CD4-positive, alpha-beta memory T cell (primary cell): ENCODE results near the gene FLACC1. TPM values are rescaled to one million over a fixed set of nuclear protein-coding genes. Genes with fewer than 3 reads are reported as not detected.
"Not testable (repeated sequence)": the region's sequence is repeated elsewhere in the genome, so short reads cannot be mapped to it uniquely, and the experiment has no call there.

Source experiments
- CTCF ChIA-PET: fragments of 350-600 bp; sonication (Branson Sonifier 250); formaldehyde crosslinking; loops from one replicate; lab custom pipeline; 2021; ENCODE audit warnings: inconsistent platforms; ENCODE audit not compliant: partially characterized antibody; lab: Charles Lee
- POLR2A ChIA-PET: fragments of 350-600 bp; sonication (Branson Sonifier 250); formaldehyde crosslinking; loops from one replicate; lab custom pipeline; 2021; ENCODE audit not compliant: partially characterized antibody; lab: Charles Lee
- DNase-seq, 5 donors: peaks; one replicate each; pipeline versions ENCODE4 v3.0.0 to v3.0.0-alpha.2; 2020 to 2022; ENCODE audit warnings: mixed read lengths in 1 of 5
- H3K27ac ChIP-seq: one replicate; pipeline ENCODE4 v1.7.0; 2013; ENCODE audit warnings: low read depth, low read length
- H3K27me3 ChIP-seq: 2 replicates; pipeline ENCODE4 v1.7.0; 2013; ENCODE audit warnings: mild to moderate bottlenecking, low read length, moderate library complexity; ENCODE audit not compliant: insufficient read depth
- H3K36me3 ChIP-seq: 2 replicates; pipeline ENCODE4 v1.7.0; 2013; ENCODE audit warnings: mild to moderate bottlenecking, low read length, moderate library complexity; ENCODE audit not compliant: insufficient read depth
- H3K4me1 ChIP-seq: 2 replicates; pipeline ENCODE4 v1.7.0; 2013; ENCODE audit warnings: mild to moderate bottlenecking, low read length, moderate library complexity; ENCODE audit not compliant: insufficient read depth
- H3K4me3 ChIP-seq, 2 donors: one replicate each; pipeline ENCODE4 v1.7.0; 2013; ENCODE audit warnings: low read length in 2 of 2, mild to moderate bottlenecking in 1 of 2
- H3K9me3 ChIP-seq, 2 donors: one replicate each; pipeline ENCODE4 v1.7.0; 2013; ENCODE audit warnings: low read length in 2 of 2, control low read depth in 1 of 2; ENCODE audit not compliant: control insufficient read depth in 1 of 2
- H3K27ac Mint-ChIP-seq, 7 donors: one replicate each; pipeline ENCODE4 v1.8.0; 2020 to 2021; ENCODE audit warnings: mixed read lengths in 7 of 7, mild to moderate bottlenecking in 6 of 7, inconsistent platforms in 3 of 7, moderate library complexity in 3 of 7
- H3K27me3 Mint-ChIP-seq, 2 donors: one replicate each; pipeline ENCODE4 v1.8.0; 2020 to 2021; ENCODE audit warnings: mixed read lengths in 2 of 2
- H3K36me3 Mint-ChIP-seq, 2 donors: one replicate each; pipeline ENCODE4 v1.8.0; 2020 to 2021; ENCODE audit warnings: mixed read lengths in 2 of 2, inconsistent platforms in 1 of 2, mild to moderate bottlenecking in 1 of 2
- H3K4me1 Mint-ChIP-seq, 4 donors: one replicate each; pipeline ENCODE4 v1.8.0; 2020 to 2021; ENCODE audit warnings: mixed read lengths in 4 of 4, mild to moderate bottlenecking in 1 of 4
- H3K4me3 Mint-ChIP-seq, 8 donors: one replicate each; pipeline ENCODE4 v1.8.0; 2020 to 2021; ENCODE audit warnings: mixed read lengths in 8 of 8, mild to moderate bottlenecking in 7 of 8, moderate library complexity in 6 of 8, inconsistent platforms in 3 of 8
- H3K9me3 Mint-ChIP-seq, 8 donors: one replicate each; pipeline ENCODE4 v1.8.0; 2020 to 2021; ENCODE audit warnings: mixed read lengths in 8 of 8, mild to moderate bottlenecking in 5 of 8, inconsistent platforms in 3 of 8, moderate library complexity in 1 of 8
- intact Hi-C: fragments of 100-400 bp; cut with micrococcal nuclease; formaldehyde crosslinking; loops from one replicate; pipeline ENCODE4 v1.15.1; 2023
- polyA plus RNA-seq, 2 donors: library from polyadenylated mRNA; unstranded; fragments of 300-500 nt; fragmentation: Illumina TruSeq; gene quantifications; one replicate each; pipeline ENCODE4 v1.2.3, GENCODE V29; 2021
- total RNA-seq, 2 experiments: library from RNA; stranded (reverse); gene quantifications; one replicate each; pipeline ENCODE4 v1.2.3, GENCODE V29; 2021

The FLACC1 gene
- total and polyA plus RNA-seq, 4 experiments from 2014 or later: 0.39 to 10.3 (median 5.4) TPM

DNA sequence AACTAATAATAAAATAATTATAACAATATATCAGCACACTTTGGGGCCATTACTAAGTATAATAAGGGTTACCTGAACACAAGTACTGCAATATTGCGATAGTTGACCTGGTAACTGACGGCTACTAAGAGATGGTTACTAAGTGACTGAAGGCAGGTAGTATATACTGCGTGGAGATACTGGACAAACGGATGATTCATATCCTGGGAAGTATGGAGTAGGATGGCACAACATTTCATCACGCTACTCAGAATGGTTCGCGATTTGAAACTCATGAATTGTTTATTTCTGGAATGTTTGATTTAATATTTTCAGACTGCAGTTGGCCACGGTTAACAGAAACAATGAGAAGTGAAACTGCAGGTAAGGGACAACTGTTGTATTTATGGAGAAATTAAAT, 39.5 kb upstream of the FLACC1 start:
- Histone ChIP-seq H3K4me3 (no peak overlapping the region), H3K36me3 (peaks cover 50% of the 10 kb centered on the region), H3K9me3 (no peaks in the 10 kb centered on the region), H3K27ac (no peak overlapping the region), H3K4me1 (no peaks in the 10 kb centered on the region), H3K27me3 (no peaks in the 10 kb centered on the region)
- CTCF ChIA-PET: no interaction called here
- intact Hi-C loops: no loop called here
- Mint-ChIP-seq H3K9me3 (no peaks in the 10 kb centered on the region), H3K36me3 (peaks cover 61 to 70% of the 10 kb centered on the region in 2 donors), H3K27ac (no peak overlapping the region), H3K27me3 (no peaks in the 10 kb centered on the region), H3K4me3 (no peak overlapping the region), H3K4me1 (peaks cover 0 to 5% (median 4%) of the 10 kb centered on the region in 4 donors)
- DNase-seq: no peak
- POLR2A ChIA-PET: no interaction called here

DNA sequence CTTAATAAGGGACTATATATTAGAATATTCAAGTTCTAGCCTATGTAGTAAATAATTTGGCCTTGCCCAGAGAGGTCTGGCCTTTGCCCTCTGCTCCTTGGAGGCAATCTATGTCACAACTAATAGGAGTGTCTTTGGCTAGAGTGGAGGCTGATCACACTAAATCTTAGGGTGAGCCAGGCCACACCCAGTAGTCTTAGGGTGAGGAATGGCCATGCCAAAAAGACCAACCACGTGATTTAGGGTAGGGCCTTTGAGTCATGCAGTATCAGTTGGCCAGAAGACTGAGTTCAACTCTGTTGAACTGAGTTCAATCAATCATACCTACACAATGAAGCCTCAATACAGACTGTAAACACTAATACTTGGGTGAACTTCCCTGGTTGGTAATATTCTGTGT, 26.0 kb upstream of the FLACC1 start:
- no peak overlapping the region for H3K27ac ChIP-seq
- no peak overlapping the region for H3K4me3 ChIP-seq
- H3K4me1 Mint-ChIP-seq: peaks cover 0 to 5% (median 0%) of the 10 kb centered on the region in 4 donors
- peaks cover 0 to 8% (median 3%) of the 10 kb centered on the region in 8 donors for H3K9me3 Mint-ChIP-seq
- H3K9me3 ChIP-seq: no peaks in the 10 kb centered on the region
- peaks cover 68 to 75% of the 10 kb centered on the region in 2 donors for H3K36me3 Mint-ChIP-seq
- POLR2A ChIA-PET: no interaction called here
- no peak overlapping the region for H3K27ac Mint-ChIP-seq
- DNase-seq: no peak
- no peaks in the 10 kb centered on the region for H3K27me3 Mint-ChIP-seq
- no peaks in the 10 kb centered on the region for H3K4me1 ChIP-seq
- H3K4me3 Mint-ChIP-seq: no peak overlapping the region
- CTCF ChIA-PET: interaction anchor here (1.3 to 2.4 kb wide), 2 partner anchors 19 to 147 kb away, joined by 3 to 8 read pairs; no protein-coding TSS in a partner anchor
- no peaks in the 10 kb centered on the region for H3K27me3 ChIP-seq
- intact Hi-C loops: no loop called here
- peaks cover 34% of the 10 kb centered on the region for H3K36me3 ChIP-seq

DNA sequence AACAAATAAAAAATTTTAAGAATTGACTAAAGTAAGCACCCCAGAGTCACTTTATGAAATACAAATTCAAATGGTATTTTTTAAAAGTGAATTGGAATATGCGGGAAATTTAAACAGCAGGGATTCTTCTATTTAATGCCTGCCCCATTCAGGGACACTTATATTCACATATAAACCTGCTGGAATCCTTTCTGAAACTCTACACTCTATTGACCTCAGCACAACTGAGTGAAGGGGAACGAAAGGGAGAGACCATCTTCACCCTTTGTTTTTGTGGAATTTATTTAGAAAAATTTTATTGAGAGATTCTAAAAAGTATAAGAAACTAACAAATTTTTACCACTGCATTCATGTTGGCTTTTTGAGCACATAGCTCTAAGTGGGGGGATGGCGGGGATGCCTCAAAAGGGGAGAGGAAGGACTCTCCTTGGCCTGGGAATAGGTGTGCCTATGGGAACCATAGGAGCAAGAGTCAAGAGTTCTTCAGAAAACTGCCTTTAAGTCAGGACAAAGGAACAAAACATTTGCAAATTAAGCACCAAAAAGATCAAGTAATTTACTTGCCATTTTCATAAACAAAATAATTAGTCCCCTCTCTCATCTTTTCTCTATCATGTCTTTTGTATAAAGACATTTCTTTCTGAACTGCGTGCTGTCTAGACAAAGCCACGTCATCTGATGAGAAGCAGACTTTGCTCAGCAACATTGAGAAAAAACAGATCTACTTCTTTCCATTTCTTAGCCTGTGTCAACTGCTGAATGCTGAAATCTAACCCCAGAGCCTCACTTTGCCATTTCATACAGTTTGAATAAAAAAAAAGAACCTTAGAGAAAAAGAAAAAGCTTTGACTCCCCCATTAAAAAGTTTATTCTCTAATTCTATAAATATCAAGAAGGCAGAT, 21.6 kb upstream of the FLACC1 start:
- Histone ChIP-seq H3K4me3 (no peak overlapping the region), H3K9me3 (no peaks in the 10 kb centered on the region), H3K4me1 (no peaks in the 10 kb centered on the region), H3K27me3 (no peaks in the 10 kb centered on the region), H3K36me3 (peaks cover 13% of the 10 kb centered on the region), H3K27ac (no peak overlapping the region)
- Mint-ChIP-seq H3K4me3 (no peak overlapping the region), H3K4me1 (peaks cover 0 to 6% (median 3%) of the 10 kb centered on the region in 4 donors), H3K27me3 (no peaks in the 10 kb centered on the region), H3K9me3 (peaks cover 0 to 14% (median 3%) of the 10 kb centered on the region in 8 donors), H3K27ac (no peak overlapping the region), H3K36me3 (peaks cover 66 to 67% of the 10 kb centered on the region in 2 donors)
- ChIA-PET POLR2A (no interaction called here), CTCF (no interaction called here)
- no peak for DNase-seq
- intact Hi-C loops: no loop called here

DNA sequence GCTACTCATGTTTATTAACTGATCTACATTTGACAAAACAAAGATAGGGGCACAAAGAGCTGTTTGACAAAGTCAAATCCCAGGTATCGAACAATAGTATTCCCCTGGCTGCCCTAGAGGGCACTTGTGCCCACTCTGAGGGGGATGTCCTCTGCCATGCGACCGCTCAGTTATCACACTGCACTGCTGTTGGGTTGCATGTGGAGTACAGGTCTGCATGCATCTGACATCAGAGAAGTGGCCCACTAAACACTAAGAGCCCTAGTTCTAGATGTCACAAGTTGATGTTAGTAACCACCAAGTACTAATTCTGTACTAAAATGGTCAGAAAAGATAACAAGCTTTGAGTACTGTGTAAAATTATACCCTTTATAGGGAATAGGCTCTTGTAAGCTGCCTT, 20.1 kb upstream of the FLACC1 start:
- Mint-ChIP-seq H3K9me3 (peaks cover 0 to 14% (median 3%) of the 10 kb centered on the region in 8 donors), H3K27ac (no peak overlapping the region), H3K27me3 (no peaks in the 10 kb centered on the region), H3K4me1 (peaks cover 1 to 9% (median 5%) of the 10 kb centered on the region in 4 donors), H3K36me3 (peaks cover 58 to 68% of the 10 kb centered on the region in 2 donors), H3K4me3 (no peak overlapping the region)
- ChIA-PET CTCF (interaction anchor here (0.9 to 2.4 kb wide), 2 partner anchors 14 to 140 kb away, joined by 3 to 13 read pairs; no protein-coding TSS in a partner anchor), POLR2A (interaction anchor here (0.6 to 1.2 kb wide), 3 partner anchors 74 to 317 kb away, joined by 3 to 4 read pairs (median 3); partner anchors contain the start of genes STRADB and TRAK2)
- peaks cover 13% of the 10 kb centered on the region for H3K36me3 ChIP-seq
- no peak overlapping the region for H3K4me3 ChIP-seq
- DNase-seq: no peak
- H3K9me3 ChIP-seq: no peaks in the 10 kb centered on the region
- intact Hi-C loops: no loop called here
- H3K27me3 ChIP-seq: no peaks in the 10 kb centered on the region
- no peaks in the 10 kb centered on the region for H3K4me1 ChIP-seq
- H3K27ac ChIP-seq: no peak overlapping the region

DNA sequence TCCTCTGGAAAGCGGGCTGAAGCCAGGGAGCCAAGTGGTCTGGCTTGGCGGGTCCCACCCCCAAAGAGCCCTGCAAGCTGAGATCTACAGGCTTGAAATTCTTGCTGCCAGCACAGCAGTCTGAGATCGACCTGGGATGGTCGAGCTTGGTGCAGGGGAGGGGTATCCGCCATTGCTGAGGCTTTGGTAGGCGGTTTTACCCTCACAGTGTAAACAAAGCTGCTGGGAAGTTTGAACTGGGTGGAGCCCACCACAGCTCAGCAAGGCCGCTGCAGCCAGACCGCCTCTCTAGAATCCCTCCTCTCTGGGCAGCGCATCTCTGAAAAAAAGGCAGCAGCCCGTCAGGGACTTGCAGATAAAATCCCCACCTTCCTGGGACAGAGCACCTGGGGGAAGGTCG, 12.6 kb upstream of the FLACC1 start:
- POLR2A ChIA-PET: no interaction called here
- intact Hi-C loops: no loop called here

DNA sequence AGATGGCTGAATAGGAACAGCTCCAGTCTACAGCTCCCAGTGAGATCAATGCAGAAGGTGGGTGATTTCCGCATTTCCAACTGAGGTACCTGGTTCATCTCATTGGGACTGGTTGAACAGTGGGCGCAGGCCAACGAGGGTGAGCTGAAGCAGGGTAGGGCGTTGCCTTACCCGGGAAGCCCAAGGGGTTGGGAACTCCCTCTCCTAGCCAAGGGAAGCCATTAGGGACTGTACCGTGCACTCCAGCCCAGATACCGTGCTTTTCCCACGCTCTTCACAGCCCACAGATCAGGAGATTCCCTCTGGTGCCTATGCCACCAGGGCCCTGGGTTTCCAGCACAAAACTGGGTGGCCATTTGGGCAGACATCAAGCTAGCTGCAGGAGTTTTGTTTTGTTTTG, 12.2 kb upstream of the FLACC1 start:
- H3K27me3 Mint-ChIP-seq, H3K4me3 Mint-ChIP-seq, H3K27ac Mint-ChIP-seq, H3K27ac ChIP-seq, H3K36me3 ChIP-seq, DNase-seq, H3K4me3 ChIP-seq, H3K27me3 ChIP-seq, H3K9me3 ChIP-seq, intact Hi-C loops, H3K4me1 ChIP-seq: not testable (repeated sequence)
- ChIA-PET POLR2A (interaction anchor here (1.3 kb wide), 1 partner anchor 136 kb away, joined by 3 read pairs; no protein-coding TSS in a partner anchor), CTCF (interaction anchor here (0.7 to 0.8 kb wide), 2 partner anchors 12 to 21 kb away, joined by 3 read pairs; no protein-coding TSS in a partner anchor)
- Mint-ChIP-seq H3K4me1 (peaks cover 3 to 17% (median 8%) of the 10 kb centered on the region in 4 donors), H3K9me3 (peaks cover 0 to 28% (median 17%) of the 10 kb centered on the region in 8 donors), H3K36me3 (peaks cover 58 to 77% of the 10 kb centered on the region in 2 donors)

More for the DNA sequence above, 12.6 kb upstream of the FLACC1 start:
- peaks cover 60 to 80% of the 10 kb centered on the region in 2 donors for H3K36me3 Mint-ChIP-seq
- CTCF ChIA-PET: interaction anchor here (0.7 to 0.8 kb wide), 2 partner anchors 12 to 20 kb away, joined by 3 read pairs; no protein-coding TSS in a partner anchor
- H3K27ac Mint-ChIP-seq: no peak overlapping the region
- DNase-seq: no peak
- peaks cover 0 to 3% of the 10 kb centered on the region in 2 donors for H3K9me3 ChIP-seq
- no peaks in the 10 kb centered on the region for H3K36me3 ChIP-seq
- peaks cover 0 to 28% (median 17%) of the 10 kb centered on the region in 8 donors for H3K9me3 Mint-ChIP-seq
- H3K27ac ChIP-seq: no peak overlapping the region
- no peak overlapping the region for H3K4me3 ChIP-seq
- H3K27me3 Mint-ChIP-seq: no peaks in the 10 kb centered on the region
- no peaks in the 10 kb centered on the region for H3K4me1 ChIP-seq
- H3K4me1 Mint-ChIP-seq: peaks cover 3 to 17% (median 9%) of the 10 kb centered on the region in 4 donors
- H3K4me3 Mint-ChIP-seq: no peak overlapping the region
- H3K27me3 ChIP-seq: no peaks in the 10 kb centered on the region

DNA sequence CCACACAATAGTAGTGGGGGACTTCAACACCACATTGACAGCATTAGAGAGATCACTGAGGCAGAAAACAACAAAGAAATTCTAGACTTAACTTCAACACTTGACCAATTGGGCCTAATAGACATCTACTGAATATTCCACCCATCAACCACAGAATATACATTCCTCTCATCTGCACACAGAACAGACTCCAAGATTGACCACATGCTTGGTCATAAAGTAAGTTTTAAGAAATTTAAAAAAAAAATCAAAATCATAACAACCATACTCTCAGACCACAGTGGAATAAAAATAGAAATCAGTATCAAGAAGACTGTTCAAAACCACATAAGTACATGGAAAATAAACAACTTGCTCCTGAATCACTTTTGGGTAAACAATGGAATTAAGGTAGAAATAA, 9.0 kb upstream of the FLACC1 start:
- peaks cover 0 to 28% (median 18%) of the 10 kb centered on the region in 8 donors for H3K9me3 Mint-ChIP-seq
- peaks cover 29% of the 10 kb centered on the region for H3K4me1 ChIP-seq
- H3K27ac ChIP-seq: no peak overlapping the region
- intact Hi-C loops: no loop called here
- peaks cover 47 to 66% of the 10 kb centered on the region in 2 donors for H3K36me3 Mint-ChIP-seq
- H3K4me3 Mint-ChIP-seq: no peak overlapping the region
- POLR2A ChIA-PET: no interaction called here
- no peak overlapping the region for H3K27ac Mint-ChIP-seq
- no peak overlapping the region for H3K4me3 ChIP-seq
- H3K9me3 ChIP-seq: peaks cover 0 to 3% of the 10 kb centered on the region in 2 donors
- H3K4me1 Mint-ChIP-seq: peaks cover 19 to 30% (median 25%) of the 10 kb centered on the region in 4 donors
- CTCF ChIA-PET: interaction anchor here (3.0 to 4.5 kb wide), 2 partner anchors 80 to 133 kb away, joined by 13 to 91 read pairs; no protein-coding TSS in a partner anchor
- no peaks in the 10 kb centered on the region for H3K36me3 ChIP-seq
- no peak for DNase-seq
- H3K27me3 Mint-ChIP-seq: no peaks in the 10 kb centered on the region
- no peaks in the 10 kb centered on the region for H3K27me3 ChIP-seq
